Activated CD8-positive, alpha-beta T cell treated with anti-CD3 and anti-CD28 coated beads, Interleukin-2, amount 10 ng/mL, durations not matched to agents 7 days and 5 days (primary cell): Measurements from ENCODE around the gene MRFAP1. TPM values are rescaled to one million over a fixed set of nuclear protein-coding genes. Genes with fewer than 3 reads are reported as not detected.
A peak's percentile ranks its signal among the peaks of the same experiment; 100 is the strongest.
"Not testable (repeated sequence)": the region's sequence is repeated elsewhere in the genome, so short reads cannot be mapped to it uniquely, and the experiment has no call there.

ENCODE experiments used
- ATAC-seq: fragments of 150-1000 bp; cut with Tn5 transposase; one replicate; pipeline ENCODE4 v1.10.0; 2021; ENCODE audit warnings: moderate library complexity
- CTCF ChIA-PET: fragments of 350-600 bp; sonication (Branson Sonifier 250); formaldehyde crosslinking; loops from one replicate; lab custom pipeline; 2021; ENCODE audit warnings: antibody characterized with exemption; lab: Charles Lee
- POLR2A ChIA-PET: fragments of 350-600 bp; sonication (Branson Sonifier 250); formaldehyde crosslinking; loops from one replicate; lab custom pipeline; 2021; ENCODE audit warnings: antibody characterized with exemption; lab: Charles Lee
- DNase-seq: peaks from one replicate; pipeline ENCODE4 v3.0.0-alpha.2; 2020
- H3K27ac Mint-ChIP-seq: one replicate; pipeline ENCODE4 v1.8.0; 2021; ENCODE audit warnings: mild to moderate bottlenecking, mixed read lengths
- H3K27me3 Mint-ChIP-seq: one replicate; pipeline ENCODE4 v1.8.0; 2021; ENCODE audit warnings: low read depth, mixed read lengths
- H3K36me3 Mint-ChIP-seq: one replicate; pipeline ENCODE4 v1.8.0; 2021; ENCODE audit warnings: low read depth, mixed read lengths
- H3K4me1 Mint-ChIP-seq: one replicate; pipeline ENCODE4 v1.8.0; 2021; ENCODE audit warnings: low read depth, mixed read lengths
- H3K4me3 Mint-ChIP-seq: one replicate; pipeline ENCODE4 v1.8.0; 2021; ENCODE audit warnings: mild to moderate bottlenecking, mixed read lengths
- H3K9me3 Mint-ChIP-seq: one replicate; pipeline ENCODE4 v1.8.0; 2022; ENCODE audit warnings: mixed read lengths; ENCODE audit not compliant: insufficient read depth
- total RNA-seq, 2 experiments: library from RNA; stranded (reverse); gene quantifications; one replicate each; pipeline ENCODE4 v1.2.3, GENCODE V29; 2021

The MRFAP1 gene
- total RNA-seq, 2 experiments from 2014 or later: 105 TPM

DNA sequence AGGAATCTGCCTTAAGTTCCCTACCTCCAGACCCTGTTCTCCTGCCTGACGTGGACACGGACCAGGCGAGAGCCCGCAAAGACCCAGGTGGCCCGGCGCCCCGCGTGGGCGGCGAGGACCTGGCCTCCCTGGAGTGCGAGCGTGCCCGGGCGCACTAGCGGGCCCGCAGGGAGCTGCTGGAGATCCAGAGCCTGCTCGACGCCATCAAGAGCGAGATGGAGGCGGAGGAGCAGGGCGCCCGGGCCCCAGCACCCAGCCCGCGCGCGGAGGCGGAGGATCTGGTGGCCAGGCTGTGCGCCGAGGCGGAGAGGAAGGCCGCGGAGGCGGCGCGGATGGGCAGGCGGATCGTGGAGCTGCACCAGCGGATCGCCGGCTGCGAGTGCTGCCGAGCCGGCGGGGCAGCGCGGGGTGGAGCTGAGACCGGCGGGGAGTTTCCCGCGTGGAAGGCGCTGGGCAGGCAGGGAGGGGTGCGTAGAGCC, 18.2 kb downstream of the MRFAP1 start:
- peak overlapping the region; percentile 63 for H3K4me3 Mint-ChIP-seq
- CTCF ChIA-PET: interaction anchor here (0.9 to 1.8 kb wide), 4 partner anchors 15 to 215 kb away, joined by 3 to 6 read pairs (median 4); no protein-coding TSS in a partner anchor
- ATAC-seq (peak; percentile 82), DNase-seq (peak; percentile 37)
- no peaks in the 10 kb centered on the region for H3K36me3 Mint-ChIP-seq
- POLR2A ChIA-PET: interaction anchor here (0.6 to 2.2 kb wide), 4 partner anchors 14 to 350 kb away, joined by 3 to 16 read pairs (median 7); partner anchors contain the start of gene MRFAP1
- H3K27ac Mint-ChIP-seq: no peak overlapping the region
- H3K4me1 Mint-ChIP-seq: peaks cover 18% of the 10 kb centered on the region
- H3K9me3 Mint-ChIP-seq: no peaks in the 10 kb centered on the region
- H3K27me3 Mint-ChIP-seq: peaks cover 31% of the 10 kb centered on the region

DNA sequence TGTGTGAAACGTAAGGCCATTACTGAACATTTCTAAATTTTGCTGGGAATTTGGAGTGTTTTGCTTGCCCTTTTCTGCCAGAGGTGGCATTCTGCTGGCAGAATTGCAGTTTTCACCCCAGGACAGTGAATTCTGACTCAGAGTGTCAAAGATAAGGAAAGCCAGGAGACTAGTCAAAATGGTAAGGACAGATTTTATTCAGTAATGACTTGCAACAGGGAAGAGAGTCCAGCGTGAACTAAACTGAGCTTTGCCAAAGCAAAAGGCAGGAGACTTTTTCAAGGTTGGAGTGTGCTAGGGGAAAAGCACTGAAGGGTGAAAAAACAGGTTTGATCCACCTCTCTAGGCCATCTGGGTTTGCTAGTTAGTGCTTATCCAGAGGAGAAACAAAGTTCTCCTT, 19.4 kb downstream of the MRFAP1 start:
- no peak for DNase-seq
- H3K4me1 Mint-ChIP-seq: peaks cover 18% of the 10 kb centered on the region
- no peak for ATAC-seq
- H3K4me3 Mint-ChIP-seq: no peak overlapping the region
- H3K27me3 Mint-ChIP-seq: peaks cover 32% of the 10 kb centered on the region
- H3K36me3 Mint-ChIP-seq: no peaks in the 10 kb centered on the region
- no peaks in the 10 kb centered on the region for H3K9me3 Mint-ChIP-seq
- POLR2A ChIA-PET: interaction anchor here (1.7 to 2.2 kb wide), 2 partner anchors 13 to 18 kb away, joined by 9 to 16 read pairs; partner anchors contain the start of gene MRFAP1
- CTCF ChIA-PET: no interaction called here
- no peak overlapping the region for H3K27ac Mint-ChIP-seq

DNA sequence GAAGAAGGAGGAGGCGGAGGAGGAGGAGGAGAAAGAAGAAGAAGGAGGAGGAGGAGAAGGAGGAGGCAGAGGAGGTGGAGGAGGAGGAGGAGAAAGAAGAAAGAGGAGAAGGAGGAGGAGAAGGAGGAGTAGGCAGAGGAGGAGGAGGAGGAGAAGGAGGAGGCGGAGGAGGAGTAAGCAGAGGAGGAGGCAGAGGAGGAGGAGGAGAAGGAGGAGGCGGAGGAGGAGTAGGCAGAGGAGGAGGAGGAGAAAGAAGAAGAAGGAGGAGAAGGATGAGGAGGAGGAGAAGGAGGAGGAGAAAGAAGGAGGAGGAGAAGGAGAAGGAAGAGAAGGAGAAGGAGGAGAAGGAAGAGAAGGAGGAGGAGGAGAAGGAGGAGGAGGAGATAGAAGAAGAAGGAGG, 19.9 kb downstream of the MRFAP1 start:
- Mint-ChIP-seq H3K4me1 (peaks cover 18% of the 10 kb centered on the region), H3K9me3 (no peaks in the 10 kb centered on the region), H3K36me3 (no peaks in the 10 kb centered on the region), H3K4me3 (no peak overlapping the region), H3K27ac (no peak overlapping the region), H3K27me3 (peaks cover 32% of the 10 kb centered on the region)
- CTCF ChIA-PET: no interaction called here
- DNase-seq (no peak), ATAC-seq (no peak)
- POLR2A ChIA-PET: interaction anchor here (2.2 kb wide), 1 partner anchor 19 kb away, joined by 16 read pairs; the partner anchor contains the start of gene MRFAP1

GRCh38 chr4:6662591-6662990, 22.1 kb downstream of the MRFAP1 start:
- ChIA-PET CTCF (interaction anchor here (0.8 to 1.6 kb wide), 2 partner anchors 9 to 54 kb away, joined by 3 to 5 read pairs; no protein-coding TSS in a partner anchor), POLR2A (interaction anchor here (1.5 to 3.4 kb wide), 2 partner anchors 11 to 22 kb away, joined by 3 to 25 read pairs; a partner anchor contains a TSS)
- ATAC-seq (no peak), DNase-seq (no peak)
- Mint-ChIP-seq H3K9me3 (no peaks in the 10 kb centered on the region), H3K36me3 (no peaks in the 10 kb centered on the region), H3K27me3 (peaks cover 32% of the 10 kb centered on the region), H3K4me1 (peaks cover 8% of the 10 kb centered on the region), H3K4me3 (no peak overlapping the region), H3K27ac (no peak overlapping the region)

GRCh38 chr4:6663596-6664393, 23.3 kb downstream of the MRFAP1 start:
- DNase-seq: no peak
- Mint-ChIP-seq H3K27me3 (peaks cover 32% of the 10 kb centered on the region), H3K4me1 (peaks cover 3% of the 10 kb centered on the region), H3K9me3 (no peaks in the 10 kb centered on the region), H3K36me3 (no peaks in the 10 kb centered on the region), H3K4me3 (peak overlapping the region; percentile 17), H3K27ac (no peak overlapping the region)
- CTCF ChIA-PET: interaction anchor here (0.8 to 1.6 kb wide), 7 partner anchors 10 to 53 kb away, joined by 3 to 6 read pairs (median 3); a partner anchor contains a TSS
- POLR2A ChIA-PET: interaction anchor here (0.6 to 3.4 kb wide), 5 partner anchors 10 to 118 kb away, joined by 3 to 25 read pairs (median 3); a partner anchor contains a TSS
- ATAC-seq: no peak

- Mint-ChIP-seq H3K27me3 (peaks cover 26% of the 10 kb centered on the region), H3K4me3 (no peak overlapping the region), H3K36me3 (no peaks in the 10 kb centered on the region), H3K4me1 (no peaks in the 10 kb centered on the region), H3K9me3 (no peaks in the 10 kb centered on the region), H3K27ac (no peak overlapping the region)
- POLR2A ChIA-PET: interaction anchor here (0.7 kb wide), 1 partner anchor 25 kb away, joined by 3 read pairs; the partner anchor contains the start of gene MRFAP1
- ATAC-seq (no peak), DNase-seq (no peak)
- CTCF ChIA-PET: no interaction called here
These were observed 24.8 kb downstream of the MRFAP1 start for GRCh38 chr4:6665320-6665654.

GRCh38 chr4:6668391-6668790, 27.9 kb downstream of the MRFAP1 start:
- H3K9me3 Mint-ChIP-seq: no peaks in the 10 kb centered on the region
- peaks cover 3% of the 10 kb centered on the region for H3K27me3 Mint-ChIP-seq
- no peak overlapping the region for H3K27ac Mint-ChIP-seq
- H3K36me3 Mint-ChIP-seq: peaks cover 4% of the 10 kb centered on the region
- peaks cover 4% of the 10 kb centered on the region for H3K4me1 Mint-ChIP-seq
- H3K4me3 Mint-ChIP-seq: no peak overlapping the region
- DNase-seq (no peak), ATAC-seq (no peak)
- POLR2A ChIA-PET: no interaction called here
- CTCF ChIA-PET: interaction anchor here (11.2 kb wide), 1 partner anchor 41 kb away, joined by 354 read pairs; the partner anchor contains the start of genes BLOC1S4 and MRFAP1L1

DNA sequence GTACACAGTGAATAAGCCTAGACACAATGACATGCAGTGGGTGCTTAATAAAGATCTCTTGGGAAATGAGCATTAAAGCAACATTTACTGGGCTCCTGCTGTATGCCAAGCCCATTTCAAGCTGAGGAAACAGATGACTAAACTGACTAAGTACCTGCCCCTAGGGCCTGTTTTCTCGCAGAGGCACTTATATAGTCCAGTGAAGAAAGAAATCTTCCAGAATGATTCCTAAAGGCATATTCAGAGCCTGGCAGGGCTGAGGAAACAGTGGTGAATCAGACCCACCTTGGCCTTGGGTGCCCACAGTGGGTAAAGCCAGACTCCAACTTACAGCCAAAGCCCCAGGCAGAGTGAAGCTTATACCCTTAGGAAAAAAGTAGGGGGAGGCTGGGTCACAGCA, 31.2 kb downstream of the MRFAP1 start:
- no peaks in the 10 kb centered on the region for H3K27me3 Mint-ChIP-seq
- ChIA-PET CTCF (interaction anchor here (11.2 kb wide), 1 partner anchor 38 kb away, joined by 354 read pairs; the partner anchor contains the start of genes BLOC1S4 and MRFAP1L1), POLR2A (interaction anchor here (0.6 kb wide), 1 partner anchor 96 kb away, joined by 3 read pairs; no protein-coding TSS in a partner anchor)
- DNase-seq (no peak), ATAC-seq (no peak)
- H3K4me1 Mint-ChIP-seq: peaks cover 26% of the 10 kb centered on the region
- no peak overlapping the region for H3K4me3 Mint-ChIP-seq
- peaks cover 29% of the 10 kb centered on the region for H3K36me3 Mint-ChIP-seq
- no peaks in the 10 kb centered on the region for H3K9me3 Mint-ChIP-seq
- no peak overlapping the region for H3K27ac Mint-ChIP-seq

DNA sequence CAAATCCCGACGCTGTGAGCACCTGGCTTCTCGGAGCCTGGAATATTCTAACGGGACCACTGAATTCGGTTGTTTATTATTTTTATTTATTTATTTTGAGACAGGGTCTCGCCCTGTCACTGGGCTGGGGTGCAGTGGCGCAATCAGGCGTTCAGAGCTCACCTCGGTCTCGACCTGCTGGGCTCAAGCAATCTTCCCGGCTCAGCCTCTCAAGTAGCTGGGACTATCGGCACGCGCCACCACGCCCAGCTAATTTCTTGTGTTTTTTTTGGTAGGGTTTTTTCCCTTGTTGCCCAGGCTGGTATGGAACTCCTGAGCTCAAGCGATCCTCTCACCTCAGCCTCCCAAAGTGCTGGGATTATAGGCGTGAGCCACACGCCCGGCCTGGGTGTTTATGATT, 31.6 kb downstream of the MRFAP1 start:
- Mint-ChIP-seq H3K36me3 (peaks cover 34% of the 10 kb centered on the region), H3K9me3 (no peaks in the 10 kb centered on the region), H3K4me3 (no peak overlapping the region), H3K4me1 (peaks cover 31% of the 10 kb centered on the region), H3K27ac (no peak overlapping the region), H3K27me3 (no peaks in the 10 kb centered on the region)
- ChIA-PET CTCF (interaction anchor here (11.2 kb wide), 1 partner anchor 38 kb away, joined by 354 read pairs; the partner anchor contains the start of genes BLOC1S4 and MRFAP1L1), POLR2A (interaction anchor here (0.6 to 3.8 kb wide), 2 partner anchors 31 to 97 kb away, joined by 3 to 65 read pairs; partner anchors contain the start of gene MRFAP1)
- no peak for ATAC-seq
- no peak for DNase-seq

GRCh38 chr4:6672541-6673190, 32.2 kb downstream of the MRFAP1 start:
- Mint-ChIP-seq H3K27ac (peak overlapping the region; percentile 100), H3K36me3 (peaks cover 39% of the 10 kb centered on the region), H3K4me1 (peaks cover 36% of the 10 kb centered on the region)
- H3K27me3 Mint-ChIP-seq, H3K4me3 Mint-ChIP-seq, H3K9me3 Mint-ChIP-seq, ATAC-seq, DNase-seq: not testable (repeated sequence)
- ChIA-PET CTCF (interaction anchor here (1.2 to 11.2 kb wide), 4 partner anchors 23 to 201 kb away, joined by 7 to 354 read pairs (median 54); partner anchors contain the start of genes BLOC1S4, MRFAP1, MRFAP1L1 and S100P), POLR2A (interaction anchor here (1.0 to 6.1 kb wide), 14 partner anchors 9 to 393 kb away, joined by 3 to 87 read pairs (median 14); partner anchors contain the start of genes BLOC1S4, MRFAP1, MRFAP1L1 and S100P)

GRCh38 chr4:6673191-6673659, 32.7 kb downstream of the MRFAP1 start:
- ChIA-PET CTCF (interaction anchor here (0.6 to 11.2 kb wide), 7 partner anchors 9 to 201 kb away, joined by 3 to 354 read pairs (median 7); partner anchors contain the start of genes BLOC1S4, MRFAP1, MRFAP1L1 and S100P), POLR2A (interaction anchor here (0.6 to 6.1 kb wide), 18 partner anchors 10 to 395 kb away, joined by 3 to 87 read pairs (median 8); partner anchors contain the start of genes BLOC1S4, GRPEL1, MRFAP1 and MRFAP1L1)
- peaks cover 42% of the 10 kb centered on the region for H3K36me3 Mint-ChIP-seq
- ATAC-seq (peak; percentile 6), DNase-seq (peak; percentile 59)
- H3K27me3 Mint-ChIP-seq, H3K9me3 Mint-ChIP-seq: not testable (repeated sequence)
- peak overlapping the region; percentile 100 for H3K27ac Mint-ChIP-seq
- H3K4me1 Mint-ChIP-seq: peaks cover 38% of the 10 kb centered on the region
- peak overlapping the region; percentile 94 for H3K4me3 Mint-ChIP-seq
